Measurements from ENCODE around the gene FRY.
"Not testable (repeated sequence)": the region's sequence is repeated elsewhere in the genome, so short reads cannot be mapped to it uniquely, and the experiment has no call there.

DNA sequence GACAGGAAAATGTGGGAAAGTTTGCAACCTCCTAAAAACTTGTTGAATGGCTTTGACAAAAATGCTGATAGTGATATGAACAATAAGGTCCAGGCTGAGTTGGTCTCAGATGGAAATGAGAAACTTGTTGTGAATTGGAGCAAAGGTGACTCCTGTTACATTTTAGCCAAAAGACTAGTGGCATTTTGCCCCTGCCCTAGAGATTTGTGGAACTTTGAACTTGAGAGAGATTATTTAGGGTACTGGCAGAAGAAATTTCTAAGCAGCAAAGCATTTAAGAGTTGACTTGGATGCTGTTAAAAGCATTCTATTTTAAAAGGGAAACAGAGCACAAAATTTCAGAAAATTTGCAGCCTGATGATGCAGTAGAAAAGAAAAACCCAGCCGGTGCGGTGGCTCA is 47.9 kb upstream of the FRY start:
- TF ChIP-seq, protein P1, sequence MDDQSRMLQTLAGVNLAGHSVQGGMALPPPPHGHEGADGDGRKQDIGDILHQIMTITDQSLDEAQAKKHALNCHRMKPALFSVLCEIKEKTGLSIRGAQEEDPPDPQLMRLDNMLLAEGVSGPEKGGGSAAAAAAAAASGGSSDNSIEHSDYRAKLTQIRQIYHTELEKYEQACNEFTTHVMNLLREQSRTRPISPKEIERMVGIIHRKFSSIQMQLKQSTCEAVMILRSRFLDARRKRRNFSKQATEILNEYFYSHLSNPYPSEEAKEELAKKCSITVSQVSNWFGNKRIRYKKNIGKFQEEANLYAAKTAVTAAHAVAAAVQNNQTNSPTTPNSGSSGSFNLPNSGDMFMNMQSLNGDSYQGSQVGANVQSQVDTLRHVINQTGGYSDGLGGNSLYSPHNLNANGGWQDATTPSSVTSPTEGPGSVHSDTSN (IDR thresholded peaks at IDR 0.05; ENCODE audit: insufficient replicate concordance, low read depth, low read length): not testable (repeated sequence)
- not testable (repeated sequence) for TF ChIP-seq CTCF (IDR thresholded peaks at IDR 0.05 in 2 of 3, conservative IDR thresholded peaks at IDR 0.05 in 1 of 3; ENCODE audit: control insufficient read depth in 2 of 3, extremely low read depth in 1 of 3, insufficient read depth in 1 of 3, low read depth in 3 of 3, low read length in 3 of 3); NFYB (IDR thresholded peaks at IDR 0.05; ENCODE audit: insufficient read depth, low read depth, low read length); SMARCA5 (IDR thresholded peaks at IDR 0.05); POLR2AphosphoS5 (IDR thresholded peaks at IDR 0.05; ENCODE audit: low read length); POLR2A (IDR thresholded peaks at IDR 0.05; ENCODE audit: low read depth, low read length); SP1 (IDR thresholded peaks at IDR 0.05; ENCODE audit: low read depth, low read length); MAX (IDR thresholded peaks at IDR 0.05; ENCODE audit: low read depth, low read length); SREBF2 (IDR thresholded peaks at IDR 0.05; ENCODE audit: low read length); BCL3 (IDR thresholded peaks at IDR 0.05; ENCODE audit: borderline replicate concordance, insufficient read depth, low read depth, low read length, poor library complexity, severe bottlenecking); ZNF592 (IDR thresholded peaks at IDR 0.05)
- TF ChIP-seq, protein P2, sequence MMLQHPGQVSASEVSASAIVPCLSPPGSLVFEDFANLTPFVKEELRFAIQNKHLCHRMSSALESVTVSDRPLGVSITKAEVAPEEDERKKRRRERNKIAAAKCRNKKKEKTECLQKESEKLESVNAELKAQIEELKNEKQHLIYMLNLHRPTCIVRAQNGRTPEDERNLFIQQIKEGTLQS (IDR thresholded peaks at IDR 0.05; ENCODE audit: borderline replicate concordance, extremely low read depth, low read depth, low read length): not testable (repeated sequence)
- TF ChIP-seq, protein P3, sequence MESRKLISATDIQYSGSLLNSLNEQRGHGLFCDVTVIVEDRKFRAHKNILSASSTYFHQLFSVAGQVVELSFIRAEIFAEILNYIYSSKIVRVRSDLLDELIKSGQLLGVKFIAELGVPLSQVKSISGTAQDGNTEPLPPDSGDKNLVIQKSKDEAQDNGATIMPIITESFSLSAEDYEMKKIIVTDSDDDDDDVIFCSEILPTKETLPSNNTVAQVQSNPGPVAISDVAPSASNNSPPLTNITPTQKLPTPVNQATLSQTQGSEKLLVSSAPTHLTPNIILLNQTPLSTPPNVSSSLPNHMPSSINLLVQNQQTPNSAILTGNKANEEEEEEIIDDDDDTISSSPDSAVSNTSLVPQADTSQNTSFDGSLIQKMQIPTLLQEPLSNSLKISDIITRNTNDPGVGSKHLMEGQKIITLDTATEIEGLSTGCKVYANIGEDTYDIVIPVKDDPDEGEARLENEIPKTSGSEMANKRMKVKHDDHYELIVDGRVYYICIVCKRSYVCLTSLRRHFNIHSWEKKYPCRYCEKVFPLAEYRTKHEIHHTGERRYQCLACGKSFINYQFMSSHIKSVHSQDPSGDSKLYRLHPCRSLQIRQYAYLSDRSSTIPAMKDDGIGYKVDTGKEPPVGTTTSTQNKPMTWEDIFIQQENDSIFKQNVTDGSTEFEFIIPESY (IDR thresholded peaks at IDR 0.05): not testable (repeated sequence)
